GM12878 (cell line): ENCODE data around the gene P4HTM. TPM values are rescaled to one million over a fixed set of nuclear protein-coding genes. Genes with fewer than 3 reads are reported as not detected.

Experiments
- ATAC-seq: fragments of 200-7000 bp; cut with Tn5 transposase; 3 replicates; pipeline ENCODE4 v1.9.1; 2020; ENCODE audit warnings: mild to moderate bottlenecking, moderate library complexity
- BruUV-seq: library from RNA; stranded (reverse); fragments of 400-500 nt; replicated peaks from 2 replicates; lab custom pipeline; 2021; lab: Mats Ljungman, UMichigan
- CTCF ChIA-PET: fragments of 300-600 bp; sonication (Branson Sonifier 250); formaldehyde crosslinking; extraction: SDS; loops from one replicate; lab custom pipeline; 2021; ENCODE audit warnings: inconsistent platforms; lab: Yijun Ruan, JAX
- POLR2A ChIA-PET: fragments of 350-600 bp; formaldehyde crosslinking; extraction: SDS; loops from one replicate; lab custom pipeline; 2021; ENCODE audit warnings: inconsistent platforms; lab: Charles Lee
- RAD21 ChIA-PET: fragments of 300-600 bp; sonication (Branson Sonifier 250); formaldehyde crosslinking; loops from one replicate; lab custom pipeline; 2023; ENCODE audit warnings: antibody characterized with exemption; ENCODE audit not compliant: unreplicated experiment; lab: Charles Lee
- SMC1A ChIA-PET: fragments of 300-600 bp; sonication (Branson Sonifier 250); formaldehyde crosslinking; loops from one replicate; lab custom pipeline; 2023; ENCODE audit not compliant: unreplicated experiment, uncharacterized antibody; lab: Charles Lee
- DNase-seq: peaks from one replicate; pipeline ENCODE4 v3.0.0-alpha.2; 2011; ENCODE audit warnings: low read depth, low spot score
- FAIRE-seq: peaks from 3 replicates; lab custom pipeline; 2011; peaks lifted over from hg19 to GRCh38; lab: Jason Lieb, UNC
- H2AFZ ChIP-seq: 2 replicates; pipeline ENCODE4 v1.6.0; 2011; ENCODE audit warnings: low read depth, low read length, control low read depth; ENCODE audit not compliant: control insufficient read depth
- H3K27ac ChIP-seq: 2 replicates; pipeline ENCODE4 v1.5.1; 2011; ENCODE audit warnings: control low read depth; ENCODE audit not compliant: control insufficient read depth, insufficient read depth
- H3K27me3 ChIP-seq, 2 experiments: replicated peaks in 1 of 2; 2 replicates each; pipeline versions ENCODE4 v1.6.0 to v1.6.1; 2011; ENCODE audit warnings: low read length in 1 of 2; ENCODE audit not compliant: control insufficient read depth in 2 of 2, insufficient read depth in 2 of 2
- H3K36me3 ChIP-seq, 2 experiments: 2 replicates each; pipeline ENCODE4 v1.5.1; 2011; ENCODE audit warnings: low read length in 1 of 2; ENCODE audit not compliant: control insufficient read depth in 2 of 2, insufficient read depth in 2 of 2
- H3K4me1 ChIP-seq: 2 replicates; pipeline ENCODE4 v1.6.1; 2011; ENCODE audit warnings: mild to moderate bottlenecking, low read length, moderate library complexity, mixed read lengths; ENCODE audit not compliant: control insufficient read depth, insufficient read depth
- H3K4me2 ChIP-seq: 2 replicates; pipeline ENCODE4 v1.6.0; 2011; ENCODE audit warnings: control low read depth; ENCODE audit not compliant: control insufficient read depth, insufficient read depth
- H3K4me3 ChIP-seq: fragments of 200-600 bp; sonication (generic); 2 replicates; pipeline ENCODE4 v1.5.1; 2016
- H3K79me2 ChIP-seq: 2 replicates; pipeline ENCODE4 v1.6.0; 2011; ENCODE audit warnings: low read length; ENCODE audit not compliant: control insufficient read depth, insufficient read depth
- H3K9ac ChIP-seq: 2 replicates; pipeline ENCODE4 v1.8.0; 2011; ENCODE audit warnings: low read length, control low read depth, mixed read lengths; ENCODE audit not compliant: control insufficient read depth, insufficient read depth
- H3K9me3 ChIP-seq: replicated peaks from 3 replicates; pipeline ENCODE4 v1.5.1; 2011; ENCODE audit warnings: mild to moderate bottlenecking, low read length; ENCODE audit not compliant: control insufficient read depth, insufficient read depth
- H4K20me1 ChIP-seq: 2 replicates; pipeline ENCODE4 v1.6.0; 2011; ENCODE audit not compliant: control insufficient read depth, insufficient read depth
- IKZF2 ChIP-seq, 2 experiments: fragments of 450-650 bp; IDR thresholded peaks; 2 replicates each; pipeline ENCODE4 v1.6.1; 2017; ENCODE audit warnings: mild to moderate bottlenecking in 2 of 2, moderate library complexity in 2 of 2
- MYB ChIP-seq: fragments of 150-350 bp; IDR thresholded peaks from 2 replicates; pipeline ENCODE4 v1.6.1; 2014; ENCODE audit warnings: mild to moderate bottlenecking, low read depth, low read length, borderline replicate concordance
- PAX8 ChIP-seq: fragments of 450-650 bp; IDR thresholded peaks from 2 replicates; pipeline ENCODE4 v1.6.1; 2017; ENCODE audit warnings: mild to moderate bottlenecking, moderate library complexity
- RELA ChIP-seq: fragments of 450-650 bp; IDR thresholded peaks from 2 replicates; pipeline ENCODE4 v1.8.0; 2014; ENCODE audit warnings: borderline replicate concordance; ENCODE audit not compliant: partially characterized antibody
- SUPT20H ChIP-seq: IDR thresholded peaks from 2 replicates; pipeline ENCODE4 v1.6.1; 2011; ENCODE audit warnings: low read depth, mild to moderate bottlenecking, low read length, moderate library complexity, borderline replicate concordance; ENCODE audit not compliant: control insufficient read depth
- TCF3 ChIP-seq: IDR thresholded peaks from 2 replicates; pipeline ENCODE4 v1.6.1; 2012; ENCODE audit warnings: low read depth, mild to moderate bottlenecking, low read length, borderline replicate concordance; ENCODE audit not compliant: insufficient read depth
- TCF7 ChIP-seq: IDR thresholded peaks from 2 replicates; pipeline ENCODE4 v1.6.1; 2014; ENCODE audit warnings: antibody characterized with exemption, borderline replicate concordance
- YY1 ChIP-seq: IDR thresholded peaks from 2 replicates; pipeline ENCODE4 v1.6.1; 2011; ENCODE audit warnings: low read depth, mild to moderate bottlenecking, low read length
- WGBS: methylation state at CpG from one replicate; pipeline ENCODE4 v1.1.6; 2016; ENCODE audit warnings: low lambda C conversion rate; ENCODE audit not compliant: insufficient replicate concordance, insufficient coverage; ENCODE audit errors: missing lambda C conversion rate; 5-methylcytosine and 5-hydroxymethylcytosine counted together
- in situ Hi-C: fragments of 300-500 bp; cut with MboI; formaldehyde crosslinking; loops from 9 replicates; pipeline ENCODE4 v1.14.3; 2018; ENCODE audit warnings: mixed read lengths
- intact Hi-C: fragments of 100-400 bp; cut with micrococcal nuclease; formaldehyde crosslinking; loops from one replicate; pipeline ENCODE4 v1.14.2; 2022; ENCODE audit not compliant: unreplicated experiment
- polyA plus RNA-seq, 11 experiments: library from polyadenylated mRNA; depleted of rRNA in 4 of 11; unstranded in 6 of 11; stranded (reverse) in 5 of 11; fragments of >200 nt; fragmentation: Nextera tagmentation in 4 of 11; fragmentation: Illumina TruSeq in 1 of 11; extraction: Ambion mirVana in 4 of 11; extraction: Trizol in 1 of 11; gene quantifications; 1 replicate in 1 of 11; 2 replicates in 10 of 11; pipeline versions ENCODE4 v1.2.1 to v1.2.3, GENCODE V29; 2011 to 2016; ENCODE audit warnings: inconsistent platforms in 2 of 11, missing spikeins in 2 of 11, low read depth in 1 of 11
- total RNA-seq, 4 experiments: library from RNA; depleted of rRNA in 3 of 4; stranded (reverse); fragments of >200 nt in 3 of 4; fragmentation: Illumina TruSeq in 1 of 4; extraction: Trizol in 1 of 4; gene quantifications; 2 replicates each; pipeline versions ENCODE4 v1.2.1 to v1.2.3, GENCODE V29; 2013 to 2021
- TF ChIP-seq, protein P1 (sequence below): IDR thresholded peaks from 2 replicates; pipeline ENCODE4 v1.6.1; 2012; ENCODE audit warnings: improper control_type of control experiment, low read depth, low read length; ENCODE audit not compliant: insufficient replicate concordance
- TF ChIP-seq, protein P2 (sequence below): fragments of 450-650 bp; IDR thresholded peaks from 2 replicates; pipeline ENCODE4 v1.6.1; 2016; ENCODE audit warnings: mild to moderate bottlenecking

The P4HTM gene
- total and polyA plus RNA-seq, 10 of the 15 experiments (the other 5 are each of a cell fraction or from before 2014, with no cell fraction given) = 0.76 to 28.8 (median 22.9) TPM

DNA sequence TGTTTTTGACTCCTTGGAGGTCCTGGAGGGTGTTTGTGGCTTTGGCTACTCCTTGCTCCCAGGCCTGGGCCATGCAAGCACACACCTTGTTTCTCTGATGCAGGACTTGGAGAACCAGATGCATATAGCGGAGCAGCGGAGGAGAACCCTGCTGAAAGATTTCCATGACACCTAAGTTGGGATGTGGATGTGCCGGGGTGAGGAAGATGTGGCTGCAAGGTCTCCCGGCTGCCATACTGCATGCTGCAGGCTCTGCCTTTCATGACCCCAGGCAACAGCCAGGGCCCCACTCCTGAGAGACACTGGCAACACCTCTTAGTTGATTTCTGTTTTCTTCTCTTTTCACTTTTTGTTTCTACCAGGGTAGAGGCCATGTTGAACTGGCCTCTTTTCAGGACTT lies 6.9 kb upstream of the P4HTM start:
- no peak overlapping the region for H3K9ac ChIP-seq
- TF ChIP-seq SUPT20H (no peak), TCF7 (no peak), MYB (no peak), TCF3 (no peak), IKZF2 (IDR thresholded peaks at IDR 0.05) (no peak), PAX8 (no peak), YY1 (no peak), RELA (no peak)
- TF ChIP-seq, protein P1, sequence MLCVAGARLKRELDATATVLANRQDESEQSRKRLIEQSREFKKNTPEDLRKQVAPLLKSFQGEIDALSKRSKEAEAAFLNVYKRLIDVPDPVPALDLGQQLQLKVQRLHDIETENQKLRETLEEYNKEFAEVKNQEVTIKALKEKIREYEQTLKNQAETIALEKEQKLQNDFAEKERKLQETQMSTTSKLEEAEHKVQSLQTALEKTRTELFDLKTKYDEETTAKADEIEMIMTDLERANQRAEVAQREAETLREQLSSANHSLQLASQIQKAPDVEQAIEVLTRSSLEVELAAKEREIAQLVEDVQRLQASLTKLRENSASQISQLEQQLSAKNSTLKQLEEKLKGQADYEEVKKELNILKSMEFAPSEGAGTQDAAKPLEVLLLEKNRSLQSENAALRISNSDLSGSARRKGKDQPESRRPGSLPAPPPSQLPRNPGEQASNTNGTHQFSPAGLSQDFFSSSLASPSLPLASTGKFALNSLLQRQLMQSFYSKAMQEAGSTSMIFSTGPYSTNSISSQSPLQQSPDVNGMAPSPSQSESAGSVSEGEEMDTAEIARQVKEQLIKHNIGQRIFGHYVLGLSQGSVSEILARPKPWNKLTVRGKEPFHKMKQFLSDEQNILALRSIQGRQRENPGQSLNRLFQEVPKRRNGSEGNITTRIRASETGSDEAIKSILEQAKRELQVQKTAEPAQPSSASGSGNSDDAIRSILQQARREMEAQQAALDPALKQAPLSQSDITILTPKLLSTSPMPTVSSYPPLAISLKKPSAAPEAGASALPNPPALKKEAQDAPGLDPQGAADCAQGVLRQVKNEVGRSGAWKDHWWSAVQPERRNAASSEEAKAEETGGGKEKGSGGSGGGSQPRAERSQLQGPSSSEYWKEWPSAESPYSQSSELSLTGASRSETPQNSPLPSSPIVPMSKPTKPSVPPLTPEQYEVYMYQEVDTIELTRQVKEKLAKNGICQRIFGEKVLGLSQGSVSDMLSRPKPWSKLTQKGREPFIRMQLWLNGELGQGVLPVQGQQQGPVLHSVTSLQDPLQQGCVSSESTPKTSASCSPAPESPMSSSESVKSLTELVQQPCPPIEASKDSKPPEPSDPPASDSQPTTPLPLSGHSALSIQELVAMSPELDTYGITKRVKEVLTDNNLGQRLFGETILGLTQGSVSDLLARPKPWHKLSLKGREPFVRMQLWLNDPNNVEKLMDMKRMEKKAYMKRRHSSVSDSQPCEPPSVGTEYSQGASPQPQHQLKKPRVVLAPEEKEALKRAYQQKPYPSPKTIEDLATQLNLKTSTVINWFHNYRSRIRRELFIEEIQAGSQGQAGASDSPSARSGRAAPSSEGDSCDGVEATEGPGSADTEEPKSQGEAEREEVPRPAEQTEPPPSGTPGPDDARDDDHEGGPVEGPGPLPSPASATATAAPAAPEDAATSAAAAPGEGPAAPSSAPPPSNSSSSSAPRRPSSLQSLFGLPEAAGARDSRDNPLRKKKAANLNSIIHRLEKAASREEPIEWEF = no peak
- TF ChIP-seq, protein P2, sequence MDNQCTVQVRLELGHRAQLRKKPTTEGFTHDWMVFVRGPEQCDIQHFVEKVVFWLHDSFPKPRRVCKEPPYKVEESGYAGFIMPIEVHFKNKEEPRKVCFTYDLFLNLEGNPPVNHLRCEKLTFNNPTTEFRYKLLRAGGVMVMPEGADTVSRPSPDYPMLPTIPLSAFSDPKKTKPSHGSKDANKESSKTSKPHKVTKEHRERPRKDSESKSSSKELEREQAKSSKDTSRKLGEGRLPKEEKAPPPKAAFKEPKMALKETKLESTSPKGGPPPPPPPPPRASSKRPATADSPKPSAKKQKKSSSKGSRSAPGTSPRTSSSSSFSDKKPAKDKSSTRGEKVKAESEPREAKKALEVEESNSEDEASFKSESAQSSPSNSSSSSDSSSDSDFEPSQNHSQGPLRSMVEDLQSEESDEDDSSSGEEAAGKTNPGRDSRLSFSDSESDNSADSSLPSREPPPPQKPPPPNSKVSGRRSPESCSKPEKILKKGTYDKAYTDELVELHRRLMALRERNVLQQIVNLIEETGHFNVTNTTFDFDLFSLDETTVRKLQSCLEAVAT = no peak
- in situ Hi-C loops = no loop called here
- POLR2A ChIA-PET = no interaction called here
- no peak overlapping the region for H3K27ac ChIP-seq
- RAD21 ChIA-PET = no interaction called here
- SMC1A ChIA-PET = no interaction called here
- no peak for DNase-seq
- ATAC-seq = no peak
- no peak overlapping the region for H3K4me2 ChIP-seq
- no peaks in the 10 kb centered on the region for H3K79me2 ChIP-seq
- H2AFZ ChIP-seq = no peak overlapping the region
- H3K27me3 ChIP-seq = no peaks in the 10 kb centered on the region
- CTCF ChIA-PET = no interaction called here
- intact Hi-C loops = no loop called here
- no TSS peak for BruUV-seq
- H3K4me1 ChIP-seq = no peaks in the 10 kb centered on the region
- H3K9me3 ChIP-seq = no peaks in the 10 kb centered on the region
- 100% methylated on average over 4 of the region's 4 CpGs for WGBS
- FAIRE-seq = no peak
- H3K36me3 ChIP-seq = peaks cover 23 to 27% of the 10 kb centered on the region in 2 experiments
- no peak overlapping the region for H3K4me3 ChIP-seq
- no peaks in the 10 kb centered on the region for H4K20me1 ChIP-seq
